Caco-2 (cell line): ENCODE measurements around the gene STAG3. TPM values are rescaled to one million over a fixed set of nuclear protein-coding genes. Genes with fewer than 3 reads are reported as not detected.
A peak's percentile ranks its signal among the peaks of the same experiment; 100 is the strongest.

Experiments used
- BruUV-seq: library from RNA; stranded (reverse); fragments of 400-500 nt; replicated peaks from 2 replicates; lab custom pipeline; 2021; lab: Mats Ljungman, UMichigan
- CTCF ChIA-PET: fragments of 300-600 bp; sonication (Branson Sonifier 250); formaldehyde crosslinking; loops from one replicate; lab custom pipeline; 2022; ENCODE audit warnings: antibody characterized with exemption; lab: Charles Lee
- POLR2A ChIA-PET: fragments of 300-600 bp; sonication (Branson Sonifier 250); formaldehyde crosslinking; loops from one replicate; lab custom pipeline; 2022; ENCODE audit warnings: antibody characterized with exemption; lab: Charles Lee
- DNase-seq, 2 experiments: peaks; one replicate each; pipeline versions ENCODE4 v3.0.0 to v3.0.0-alpha.2; 2020 to 2022
- H3K27me3 ChIP-seq: replicated peaks from 2 replicates; pipeline ENCODE4 v1.6.0; 2011; ENCODE audit warnings: low read length; ENCODE audit not compliant: control insufficient read depth, insufficient read depth
- H3K36me3 ChIP-seq: 2 replicates; pipeline ENCODE4 v1.5.1; 2011; ENCODE audit warnings: low read length; ENCODE audit not compliant: control insufficient read depth, insufficient read depth
- H3K4me1 ChIP-seq: fragments of 250-450 bp; sonication (Bioruptor Pico); 2 replicates; pipeline ENCODE4 v1.5.1; 2020; ENCODE audit warnings: mild to moderate bottlenecking
- H3K4me3 ChIP-seq: 2 replicates; pipeline ENCODE4 v1.5.1; 2011; ENCODE audit warnings: low read depth, mild to moderate bottlenecking, control low read depth, low read length
- H3K9me3 ChIP-seq: fragments of 250-450 bp; sonication (Bioruptor Pico); 2 replicates; pipeline ENCODE4 v1.5.1; 2020; ENCODE audit warnings: mild to moderate bottlenecking, moderate library complexity
- H3K27ac Mint-ChIP-seq: one replicate; pipeline ENCODE4 v1.8.0; 2022; ENCODE audit warnings: mixed read lengths; ENCODE audit not compliant: unreplicated experiment
- H3K27me3 Mint-ChIP-seq: one replicate; pipeline ENCODE4 v1.8.0; 2022; ENCODE audit warnings: mixed read lengths; ENCODE audit not compliant: insufficient read depth, unreplicated experiment
- H3K36me3 Mint-ChIP-seq: one replicate; pipeline ENCODE4 v1.8.0; 2022; ENCODE audit warnings: mild to moderate bottlenecking, mixed read lengths; ENCODE audit not compliant: insufficient read depth, unreplicated experiment
- H3K4me1 Mint-ChIP-seq: one replicate; pipeline ENCODE4 v1.8.0; 2022; ENCODE audit warnings: low read depth, mixed read lengths; ENCODE audit not compliant: unreplicated experiment
- H3K4me3 Mint-ChIP-seq: one replicate; pipeline ENCODE4 v1.8.0; 2022; ENCODE audit warnings: mild to moderate bottlenecking, moderate library complexity, mixed read lengths; ENCODE audit not compliant: unreplicated experiment
- H3K9me3 Mint-ChIP-seq: one replicate; pipeline ENCODE4 v1.8.0; 2022; ENCODE audit warnings: mixed read lengths; ENCODE audit not compliant: unreplicated experiment
- CTCF ChIP-seq, 2 experiments: fragments of 200-600 bp in 1 of 2; IDR thresholded peaks; 1 replicate in 1 of 2; 2 replicates in 1 of 2; pipeline versions ENCODE4 v1.5.1 to v1.8.0; 2011 to 2022; ENCODE audit warnings: antibody characterized with exemption in 1 of 2, control low read depth in 1 of 2, inconsistent platforms in 1 of 2, low read depth in 1 of 2, low read length in 1 of 2, mild to moderate bottlenecking in 1 of 2, moderate library complexity in 1 of 2; ENCODE audit not compliant: insufficient read depth in 1 of 2, severe bottlenecking in 1 of 2, unreplicated experiment in 1 of 2
- intact Hi-C: fragments of 100-400 bp; cut with micrococcal nuclease; formaldehyde crosslinking; loops from one replicate; pipeline ENCODE4 v1.10.0; 2022; ENCODE audit not compliant: unreplicated experiment
- total RNA-seq: library from RNA; stranded (reverse); gene quantifications from 2 replicates; pipeline ENCODE4 v1.2.3, GENCODE V29; 2022

Gene STAG3
- total RNA-seq, 1 experiment from 2014 or later, result 1.3 TPM

GRCh38 chr7:100163006-100163531 lies 14.6 kb upstream of the STAG3 start:
- Histone ChIP-seq H3K4me3 (no peak overlapping the region), H3K36me3 (no peaks in the 10 kb centered on the region), H3K27me3 (no peaks in the 10 kb centered on the region), H3K9me3 (no peaks in the 10 kb centered on the region), H3K4me1 (peaks cover 26% of the 10 kb centered on the region)
- H3K27me3 Mint-ChIP-seq, result no peaks in the 10 kb centered on the region
- ChIA-PET CTCF (interaction anchor here (0.7 to 1.1 kb wide), 4 partner anchors 14 to 210 kb away, joined by 3 to 4 read pairs (median 4); partner anchors contain the start of gene GPC2), POLR2A (interaction anchor here (0.6 to 1.0 kb wide), 3 partner anchors 10 to 80 kb away, joined by 3 read pairs; partner anchors contain the start of gene LAMTOR4)
- H3K9me3 Mint-ChIP-seq, result no peaks in the 10 kb centered on the region
- peaks cover 30% of the 10 kb centered on the region for H3K4me1 Mint-ChIP-seq
- no peak overlapping the region for H3K4me3 Mint-ChIP-seq
- DNase-seq, result peak; percentile 64 to 79
- no peak overlapping the region for H3K27ac Mint-ChIP-seq
- peaks cover 22% of the 10 kb centered on the region for H3K36me3 Mint-ChIP-seq
- intact Hi-C loops, result no loop called here
- no peak for TF ChIP-seq CTCF (IDR thresholded peaks at IDR 0.05; ENCODE audit: insufficient read depth in 1 of 2, low read depth in 1 of 2, low read length in 1 of 2, severe bottlenecking in 1 of 2, unreplicated experiment in 1 of 2)
- BruUV-seq, result no TSS peak

GRCh38 chr7:100163871-100164270 lies 13.8 kb upstream of the STAG3 start:
- no peaks in the 10 kb centered on the region for H3K9me3 ChIP-seq
- no peak overlapping the region for H3K4me3 Mint-ChIP-seq
- no peaks in the 10 kb centered on the region for H3K27me3 ChIP-seq
- H3K9me3 Mint-ChIP-seq, result no peaks in the 10 kb centered on the region
- intact Hi-C loops, result no loop called here
- H3K27me3 Mint-ChIP-seq, result no peaks in the 10 kb centered on the region
- TF ChIP-seq CTCF (IDR thresholded peaks at IDR 0.05; ENCODE audit: insufficient read depth in 1 of 2, low read depth in 1 of 2, low read length in 1 of 2, severe bottlenecking in 1 of 2, unreplicated experiment in 1 of 2), result no peak
- no peaks in the 10 kb centered on the region for H3K36me3 ChIP-seq
- BruUV-seq, result no TSS peak
- H3K27ac Mint-ChIP-seq, result no peak overlapping the region
- ChIA-PET CTCF (interaction anchor here (0.7 to 1.1 kb wide), 3 partner anchors 13 to 130 kb away, joined by 3 to 4 read pairs (median 3); partner anchors contain the start of gene GPC2), POLR2A (no interaction called here)
- H3K4me1 Mint-ChIP-seq, result peaks cover 37% of the 10 kb centered on the region
- H3K4me1 ChIP-seq, result peaks cover 32% of the 10 kb centered on the region
- no peak for DNase-seq
- no peak overlapping the region for H3K4me3 ChIP-seq
- peaks cover 15% of the 10 kb centered on the region for H3K36me3 Mint-ChIP-seq

- intact Hi-C loops, result no loop called here
- H3K4me3 ChIP-seq, result no peak overlapping the region
- BruUV-seq, result no TSS peak
- POLR2A ChIA-PET, result interaction anchor here (1.0 kb wide), 1 partner anchor 11 kb away, joined by 3 read pairs; no protein-coding TSS in a partner anchor
- H3K36me3 Mint-ChIP-seq, result no peaks in the 10 kb centered on the region
- no peak for TF ChIP-seq CTCF (IDR thresholded peaks at IDR 0.05; ENCODE audit: insufficient read depth in 1 of 2, low read depth in 1 of 2, low read length in 1 of 2, severe bottlenecking in 1 of 2, unreplicated experiment in 1 of 2)
- no peaks in the 10 kb centered on the region for H3K9me3 ChIP-seq
- no peaks in the 10 kb centered on the region for H3K9me3 Mint-ChIP-seq
- H3K4me1 Mint-ChIP-seq, result peaks cover 44% of the 10 kb centered on the region
- no peaks in the 10 kb centered on the region for H3K36me3 ChIP-seq
- H3K27ac Mint-ChIP-seq, result no peak overlapping the region
- H3K4me3 Mint-ChIP-seq, result peak overlapping the region; percentile 71
- CTCF ChIA-PET, result interaction anchor here (0.9 kb wide), 1 partner anchor 9 kb away, joined by 3 read pairs; no protein-coding TSS in a partner anchor
- DNase-seq, result no peak
- peaks cover 32% of the 10 kb centered on the region for H3K4me1 ChIP-seq
- H3K27me3 ChIP-seq, result no peaks in the 10 kb centered on the region
- no peaks in the 10 kb centered on the region for H3K27me3 Mint-ChIP-seq
Observed at GRCh38 chr7:100166317-100166940, 11.3 kb upstream of the STAG3 start.
